CD4-positive, alpha-beta T cell treated with Interleukin-4 for 1 hour (primary cell): ENCODE measurements around the gene HTRA3.

ENCODE experiments used
- DNase-seq, 2 donors: peaks; one replicate each; pipeline ENCODE4 v3.0.0-alpha.2; 2020 to 2022

Gene HTRA3

DNA sequence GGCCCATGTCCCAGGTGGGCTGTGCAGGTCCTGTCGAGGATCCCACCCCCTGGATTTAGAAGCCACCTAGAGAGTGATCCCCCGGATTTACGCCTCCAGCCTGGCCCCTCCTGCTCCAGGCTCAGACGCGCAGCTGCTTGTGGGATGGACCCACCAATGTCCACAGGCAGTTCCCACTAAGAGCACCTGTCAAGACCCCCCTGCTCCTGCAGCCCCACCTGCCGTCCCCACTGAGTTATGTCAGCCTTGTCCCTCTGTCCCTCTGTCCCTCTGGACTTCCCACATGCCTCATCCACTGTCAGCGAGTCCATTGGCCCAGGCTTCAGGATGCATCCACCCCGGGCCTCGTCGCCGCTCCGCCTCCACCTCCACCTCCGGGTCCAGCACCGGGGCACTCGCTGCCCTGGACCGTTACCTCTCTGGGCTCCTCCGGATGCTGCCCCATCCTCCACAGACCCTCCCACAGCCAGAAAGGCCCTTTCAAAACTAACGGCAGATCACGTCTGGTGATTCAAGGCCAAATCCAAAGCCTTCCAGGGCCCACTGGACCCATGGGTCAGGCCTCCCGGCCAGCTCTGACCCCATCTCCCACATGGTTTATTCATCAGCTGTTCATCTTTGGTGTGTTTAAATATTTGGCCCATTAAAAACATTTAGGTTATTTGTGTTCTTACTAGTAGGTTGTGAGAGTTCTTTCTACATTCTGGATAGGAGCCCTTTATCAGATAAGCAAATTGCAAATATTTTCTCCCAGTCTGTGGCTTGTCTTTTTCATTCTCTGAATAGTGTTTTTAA, 28.3 kb downstream of the HTRA3 start:
- no peak for DNase-seq

DNA sequence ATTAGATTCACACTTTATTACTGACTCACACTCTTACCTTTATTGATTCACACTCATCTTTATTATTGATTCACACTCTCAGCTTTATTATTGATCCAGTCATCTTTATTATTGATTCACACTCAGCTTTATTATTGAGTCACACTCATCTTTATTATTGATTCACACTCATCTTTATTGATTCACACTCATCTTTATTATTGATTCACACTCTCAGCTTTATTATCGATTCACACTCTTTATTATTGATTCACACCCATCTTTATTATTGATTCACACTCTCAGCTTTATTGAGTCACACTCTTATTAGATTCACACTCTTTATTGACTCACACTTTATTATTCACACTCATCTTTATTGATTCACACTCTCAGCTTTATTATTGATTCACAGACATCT, 31.3 kb downstream of the HTRA3 start:
- no peak for DNase-seq

DNA sequence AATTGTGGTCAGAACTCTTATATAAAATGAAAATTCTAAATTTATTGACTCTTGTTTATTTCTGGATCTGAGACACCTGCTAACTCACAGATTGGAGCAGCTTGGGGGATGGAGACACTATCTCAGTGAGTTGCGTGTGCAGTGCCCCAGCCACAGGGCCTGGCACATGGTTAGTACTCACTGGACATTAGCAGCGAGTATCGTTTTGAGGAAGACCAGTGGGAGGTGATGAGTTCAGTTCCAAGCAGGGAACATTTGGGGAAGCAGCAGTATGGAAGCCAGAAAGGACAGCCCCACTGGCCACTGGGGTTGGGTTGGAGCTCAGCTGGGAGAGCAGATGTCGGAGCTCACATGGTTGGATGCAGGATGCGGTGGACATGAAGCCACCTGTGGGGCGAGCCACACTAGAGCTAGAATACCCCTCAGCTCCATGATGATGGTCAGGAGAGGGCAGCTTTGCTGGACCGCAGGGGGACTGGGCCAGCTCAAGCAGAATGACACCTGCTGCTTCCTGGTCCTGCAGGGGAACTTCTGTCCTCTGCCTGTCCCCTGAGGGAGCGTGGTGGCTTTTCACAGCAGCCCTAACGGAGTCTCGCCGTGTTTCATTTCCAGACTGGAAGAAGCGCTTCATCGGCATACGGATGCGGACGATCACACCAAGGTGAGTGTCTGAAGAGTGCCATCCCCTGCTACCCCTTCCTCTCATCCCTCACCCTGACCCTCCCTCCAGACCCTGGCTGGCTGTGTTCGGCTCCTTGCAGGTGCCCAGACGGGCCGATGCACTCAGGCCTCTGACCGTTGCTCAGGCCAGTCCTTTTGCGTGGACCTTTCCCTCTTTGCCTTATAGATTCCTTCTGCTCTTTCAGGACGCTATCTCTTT, 32.5 kb downstream of the HTRA3 start:
- DNase-seq = no peak

GRCh38 chr4:8303081-8303480, 33.5 kb downstream of the HTRA3 start:
- DNase-seq = no peak

- no peak for DNase-seq
Observed at GRCh38 chr4:8303485-8304281, 34.1 kb downstream of the HTRA3 start.

GRCh38 chr4:8304827-8305695, 35.5 kb downstream of the HTRA3 start:
- no peak for DNase-seq

DNA sequence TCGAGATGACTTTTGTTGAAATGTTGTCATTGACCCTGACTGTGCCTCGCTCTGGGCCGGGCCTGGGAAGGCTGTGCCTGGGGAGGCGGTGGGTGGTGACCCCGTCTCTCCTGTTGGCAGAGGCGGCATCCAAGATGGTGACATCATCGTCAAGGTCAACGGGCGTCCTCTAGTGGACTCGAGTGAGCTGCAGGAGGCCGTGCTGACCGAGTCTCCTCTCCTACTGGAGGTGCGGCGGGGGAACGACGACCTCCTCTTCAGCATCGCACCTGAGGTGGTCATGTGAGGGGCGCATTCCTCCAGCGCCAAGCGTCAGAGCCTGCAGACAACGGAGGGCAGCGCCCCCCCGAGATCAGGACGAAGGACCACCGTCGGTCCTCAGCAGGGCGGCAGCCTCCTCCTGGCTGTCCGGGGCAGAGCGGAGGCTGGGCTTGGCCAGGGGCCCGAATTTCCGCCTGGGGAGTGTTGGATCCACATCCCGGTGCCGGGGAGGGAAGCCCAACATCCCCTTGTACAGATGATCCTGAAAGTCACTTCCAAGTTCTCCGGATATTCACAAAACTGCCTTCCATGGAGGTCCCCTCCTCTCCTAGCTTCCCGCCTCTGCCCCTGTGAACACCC, 36.4 kb downstream of the HTRA3 start:
- DNase-seq = no peak

DNA sequence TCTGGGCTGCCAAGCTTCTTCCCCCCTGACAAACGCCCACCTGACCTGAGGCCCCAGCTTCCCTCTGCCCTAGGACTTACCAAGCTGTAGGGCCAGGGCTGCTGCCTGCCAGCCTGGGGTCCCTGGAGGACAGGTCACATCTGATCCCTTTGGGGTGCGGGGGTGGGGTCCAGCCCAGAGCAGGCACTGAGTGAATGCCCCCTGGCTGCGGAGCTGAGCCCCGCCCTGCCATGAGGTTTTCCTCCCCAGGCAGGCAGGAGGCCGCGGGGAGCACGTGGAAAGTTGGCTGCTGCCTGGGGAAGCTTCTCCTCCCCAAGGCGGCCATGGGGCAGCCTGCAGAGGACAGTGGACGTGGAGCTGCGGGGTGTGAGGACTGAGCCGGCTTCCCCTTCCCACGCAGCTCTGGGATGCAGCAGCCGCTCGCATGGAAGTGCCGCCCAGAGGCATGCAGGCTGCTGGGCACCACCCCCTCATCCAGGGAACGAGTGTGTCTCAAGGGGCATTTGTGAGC, 37.0 kb downstream of the HTRA3 start:
- DNase-seq = no peak

DNA sequence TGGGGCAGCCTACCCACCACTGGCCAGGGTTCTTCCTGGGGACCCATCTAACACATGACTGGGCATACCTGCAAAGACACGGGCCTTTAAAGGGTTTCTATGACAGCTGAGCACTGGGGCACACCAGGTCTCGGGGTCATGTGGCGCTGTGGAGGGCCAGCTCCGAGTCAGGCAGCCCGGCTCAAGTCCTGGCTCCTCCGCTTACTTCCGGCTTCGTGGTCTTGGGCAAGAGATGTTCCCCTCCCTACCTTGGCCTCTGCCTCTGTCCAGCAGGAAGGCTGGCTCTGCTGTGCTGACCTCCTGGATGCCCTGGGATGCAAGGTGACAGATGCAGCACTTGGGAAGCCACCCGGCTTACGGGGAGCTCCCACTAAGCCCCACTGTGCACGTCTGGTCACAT, 37.6 kb downstream of the HTRA3 start:
- DNase-seq = no peak

DNA sequence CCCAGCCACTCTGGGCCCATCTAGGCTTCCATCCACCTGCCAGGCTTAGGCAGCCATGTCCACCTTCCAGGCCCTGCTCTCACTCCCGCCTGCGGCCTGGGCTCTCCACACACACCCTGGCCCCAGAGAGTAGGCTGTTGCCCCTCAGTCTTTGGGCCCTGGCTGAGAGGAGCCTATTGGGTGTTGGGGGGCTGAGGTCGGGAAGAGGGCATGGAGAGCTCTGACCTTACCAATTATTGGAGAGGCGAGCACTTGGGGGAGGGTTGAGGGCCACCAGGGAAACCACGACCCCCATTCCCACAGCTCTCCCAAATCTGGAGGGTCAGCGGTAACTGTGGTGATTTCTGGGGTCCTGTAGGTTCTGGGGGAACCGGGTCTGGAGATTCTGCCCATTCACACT, 38.2 kb downstream of the HTRA3 start:
- DNase-seq = no peak

DNA sequence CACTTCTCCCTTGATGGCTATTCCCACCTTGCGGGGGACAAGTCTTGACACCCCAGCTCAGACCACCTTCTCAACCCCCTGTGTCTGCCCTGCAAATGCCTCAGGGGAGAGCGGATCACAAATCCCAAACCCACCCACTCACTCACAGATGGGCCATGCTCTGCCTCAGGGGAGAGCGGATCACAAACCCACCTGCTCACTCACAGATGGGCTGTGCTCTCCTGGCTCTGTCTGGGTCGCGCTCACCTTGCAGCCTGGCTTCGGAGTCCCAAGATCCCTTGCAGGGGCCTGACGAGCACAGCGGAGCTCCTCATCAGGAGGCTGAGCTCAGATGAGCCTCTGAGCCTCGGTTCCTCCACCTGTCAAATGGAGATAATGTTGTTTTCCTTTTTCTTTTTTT, 38.6 kb downstream of the HTRA3 start:
- DNase-seq = no peak

DNA sequence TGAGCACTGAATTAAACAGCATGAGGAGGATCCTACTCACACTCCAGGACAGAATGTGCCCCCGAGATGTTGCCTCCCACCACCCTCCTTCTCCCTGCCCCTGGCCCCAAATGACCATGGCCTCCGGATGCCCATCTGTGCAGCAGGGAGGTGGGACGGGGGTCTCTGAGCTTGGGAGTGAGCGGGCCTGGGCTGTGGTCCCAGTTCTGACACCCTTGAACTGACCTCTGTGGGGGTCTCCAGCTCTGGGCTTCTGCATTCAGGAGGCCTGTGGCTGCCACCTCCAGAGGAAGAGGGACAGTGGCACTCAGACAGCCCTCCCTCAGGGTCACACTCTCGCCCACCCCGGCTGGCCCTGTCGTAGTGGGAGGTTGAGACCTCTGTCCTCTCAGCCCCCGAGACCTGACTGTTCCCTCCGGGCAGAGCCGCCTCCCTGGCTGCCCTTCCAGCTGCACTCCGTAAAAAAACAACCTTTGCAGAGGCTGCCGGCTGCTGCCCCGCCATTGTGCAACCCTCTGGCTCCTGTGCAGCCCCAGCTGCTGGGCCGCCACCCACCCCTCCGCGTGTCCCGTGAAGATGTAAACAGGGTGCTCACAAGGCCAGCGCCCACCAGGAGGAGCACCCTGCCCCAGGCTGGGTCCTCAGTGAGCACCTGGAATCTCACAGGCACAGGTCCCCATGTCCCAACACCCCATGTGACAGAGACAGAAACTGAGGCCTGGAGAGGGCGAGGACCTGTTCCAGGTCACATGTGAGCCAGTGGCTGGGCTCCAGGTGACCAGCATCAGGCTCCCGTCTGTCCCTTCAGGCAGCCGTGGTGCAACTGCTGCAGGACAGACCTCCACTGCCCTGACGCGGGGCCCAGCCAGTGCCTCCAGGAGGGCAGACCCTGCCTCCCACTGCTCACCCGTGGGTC, 39.6 kb downstream of the HTRA3 start:
- no peak for DNase-seq

DNA sequence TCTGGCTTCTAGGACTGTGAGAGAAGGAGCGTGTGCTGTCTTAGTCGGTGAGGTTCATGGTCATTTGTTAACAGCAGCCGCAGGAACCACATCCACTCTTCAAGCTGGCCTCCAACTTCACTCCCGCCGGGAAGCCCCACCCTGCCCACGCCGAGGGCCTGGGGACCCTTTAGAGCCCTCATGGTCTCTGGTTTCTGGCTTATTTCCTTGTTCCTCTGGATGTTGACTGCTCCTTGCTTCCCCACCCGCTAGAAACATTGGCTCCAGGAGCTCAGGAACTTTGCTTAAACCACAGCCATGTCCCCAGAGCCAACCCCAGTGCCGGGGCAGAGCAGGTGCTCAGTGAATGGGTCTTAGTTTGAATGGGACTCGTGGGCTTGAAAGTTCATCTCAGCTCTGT, 40.8 kb downstream of the HTRA3 start:
- no peak for DNase-seq

GRCh38 chr4:8311101-8312068, 41.8 kb downstream of the HTRA3 start:
- no peak for DNase-seq

DNA sequence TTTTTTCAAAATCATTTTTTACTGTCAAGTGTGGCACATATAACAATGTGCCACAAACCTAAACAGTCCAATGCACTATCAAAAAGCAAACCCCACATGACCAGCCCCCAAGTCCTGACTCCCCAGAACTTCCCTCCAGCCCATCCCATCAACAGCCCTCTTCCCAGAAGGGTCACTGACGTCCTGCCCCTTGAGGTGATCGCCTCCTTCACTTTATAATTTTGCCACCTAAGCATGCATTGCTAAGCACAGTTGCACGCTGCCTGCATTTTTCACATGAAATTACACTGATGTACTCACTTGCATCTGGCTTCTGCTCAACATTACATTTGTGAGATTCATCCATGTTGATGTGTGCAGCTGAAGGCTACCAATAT, 42.5 kb downstream of the HTRA3 start:
- DNase-seq = no peak

GRCh38 chr4:8312976-8313375, 43.4 kb downstream of the HTRA3 start:
- DNase-seq = no peak

- DNase-seq = no peak
Observed at GRCh38 chr4:8314691-8315255, 45.2 kb downstream of the HTRA3 start.

- no peak for DNase-seq
Observed at GRCh38 chr4:8315435-8316250, 46.1 kb downstream of the HTRA3 start.
